Body of pancreas (tissue), 4 donors: Measurements from ENCODE around the gene AGBL4. TPM values are rescaled to one million over a fixed set of nuclear protein-coding genes. Genes with fewer than 3 reads are reported as not detected.
"Not testable (repeated sequence)": the region's sequence is repeated elsewhere in the genome, so short reads cannot be mapped to it uniquely, and the experiment has no call there.

Experiments used
- ATAC-seq: fragments of 150-250 bp; one replicate; pipeline ENCODE4 v1.9.1; 2016
- DNase-seq, 4 donors: peaks; one replicate each; pipeline ENCODE4 v3.0.0-alpha.2; 2019
- H3K27ac ChIP-seq, 4 donors: fragments of 200-600 bp; sonication (generic); 1 replicate in 3 of 4; 2 replicates in 1 of 4; pipeline versions ENCODE4 v1.5.1 to v1.6.1; 2016 to 2019; ENCODE audit warnings: mild to moderate bottlenecking in 1 of 4, mixed read lengths in 1 of 4, moderate library complexity in 1 of 4
- H3K27me3 ChIP-seq, 2 donors: fragments of 200-600 bp; sonication (generic); one replicate each; pipeline ENCODE4 v1.6.0; 2016; ENCODE audit warnings: mild to moderate bottlenecking in 1 of 2
- H3K36me3 ChIP-seq, 2 donors: fragments of 200-600 bp; sonication (generic); replicated peaks in 1 of 2; 2 replicates each; pipeline ENCODE4 v1.5.1; 2016; ENCODE audit warnings: low read depth in 2 of 2; ENCODE audit not compliant: insufficient read depth in 1 of 2
- H3K4me1 ChIP-seq: fragments of 200-600 bp; sonication (generic); one replicate; pipeline ENCODE4 v1.6.0; 2016
- H3K4me3 ChIP-seq, 2 donors: fragments of 200-600 bp; sonication (generic); 1 replicate in 1 of 2; 2 replicates in 1 of 2; pipeline ENCODE4 v1.5.1; 2016 to 2019
- H3K9me3 ChIP-seq, 3 donors: fragments of 200-600 bp; sonication (generic); 1 replicate in 2 of 3; 2 replicates in 1 of 3; pipeline ENCODE4 v1.5.1; 2016
- CTCF ChIP-seq, 7 experiments: fragments of 450-650 bp in 4 of 7; fragments of 200-600 bp in 3 of 7; sonication (generic) in 3 of 7; IDR thresholded peaks; one replicate each; pipeline ENCODE4 v1.5.1; 2016 to 2019; ENCODE audit warnings: antibody characterized with exemption in 7 of 7
- POLR2A ChIP-seq, 3 donors: fragments of 450-650 bp; IDR thresholded peaks; one replicate each; pipeline ENCODE4 v1.6.1; 2016; ENCODE audit warnings: antibody characterized with exemption in 3 of 3, mild to moderate bottlenecking in 2 of 3
- WGBS, 2 donors: methylation state at CpG; one replicate each; pipeline ENCODE4 v1.1.5; 2017; 5-methylcytosine and 5-hydroxymethylcytosine counted together
- intact Hi-C: fragments of 100-400 bp; cut with DNase I; formaldehyde crosslinking; loops from one replicate; pipeline ENCODE4 v1.15.1; 2023
- total RNA-seq, 2 donors: library from RNA; depleted of rRNA; stranded (reverse); fragments of >200 nt; gene quantifications; one replicate each; pipeline ENCODE4 v1.1.0, GENCODE V29; 2016

The AGBL4 gene
- total RNA-seq, 2 donors from 2014 or later = 0.33 to 0.78 TPM

DNA sequence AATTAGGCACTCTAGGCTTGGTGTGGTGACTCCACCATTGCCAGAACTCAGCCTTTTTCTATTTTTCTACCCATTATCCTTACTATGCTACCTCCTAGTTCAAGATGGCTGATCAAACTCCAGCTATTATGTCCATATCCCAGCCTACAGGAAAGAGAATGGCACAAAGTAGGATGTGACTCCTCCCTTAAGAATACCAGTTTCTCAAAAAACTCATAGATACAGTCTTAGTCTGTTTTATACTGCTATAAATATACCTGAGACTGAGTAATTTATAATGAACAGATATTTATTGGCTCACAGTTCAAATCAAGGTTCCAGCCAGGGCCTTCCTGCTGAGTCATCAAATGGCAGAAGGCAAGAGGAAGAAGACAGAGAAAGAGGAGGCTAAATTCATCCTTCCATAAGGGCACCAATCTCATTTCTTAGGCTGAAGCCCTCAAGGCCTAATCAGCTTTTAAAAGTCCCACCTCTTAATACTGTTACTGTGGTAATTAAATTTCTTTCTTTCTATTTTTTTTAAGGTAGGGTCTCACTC is 704.3 kb downstream of the AGBL4 start:
- intact Hi-C loops = no loop called here
- DNase-seq = no peak
- ATAC-seq = no peak
- no peak overlapping the region for H3K4me3 ChIP-seq
- H3K9me3 ChIP-seq = no peaks in the 10 kb centered on the region
- no peaks in the 10 kb centered on the region for H3K36me3 ChIP-seq
- no peaks in the 10 kb centered on the region for H3K27me3 ChIP-seq
- H3K27ac ChIP-seq = no peak overlapping the region
- H3K4me1 ChIP-seq = no peaks in the 10 kb centered on the region
- TF ChIP-seq POLR2A (IDR thresholded peaks at IDR 0.05) (no peak), CTCF (IDR thresholded peaks at IDR 0.05) (no peak)

DNA sequence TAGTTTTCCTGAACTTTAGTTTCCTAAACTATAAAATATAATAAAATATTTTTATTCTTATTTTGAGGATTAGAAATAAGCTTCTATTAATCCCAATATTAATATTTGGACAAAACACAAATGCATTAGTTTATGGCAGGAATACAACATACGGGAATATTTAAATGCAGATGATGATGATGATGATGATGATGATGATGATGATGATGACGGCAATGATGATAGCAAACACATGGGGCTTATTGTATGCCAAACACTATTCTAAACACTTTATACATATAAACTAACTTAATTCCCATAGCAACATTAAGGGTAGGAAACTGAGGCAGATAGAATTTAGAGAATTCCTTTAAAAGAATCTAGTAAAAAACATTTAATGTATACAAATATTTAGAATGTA is 705.5 kb downstream of the AGBL4 start:
- no peaks in the 10 kb centered on the region for H3K9me3 ChIP-seq
- intact Hi-C loops = no loop called here
- no peaks in the 10 kb centered on the region for H3K27me3 ChIP-seq
- TF ChIP-seq CTCF (IDR thresholded peaks at IDR 0.05) (no peak), POLR2A (IDR thresholded peaks at IDR 0.05) (no peak)
- no peak for ATAC-seq
- H3K36me3 ChIP-seq = no peaks in the 10 kb centered on the region
- no peaks in the 10 kb centered on the region for H3K4me1 ChIP-seq
- no peak for DNase-seq
- WGBS, 2 donors = 88 to 90% methylated on average over 2 of the region's 2 CpGs
- H3K4me3 ChIP-seq = no peak overlapping the region
- no peak overlapping the region for H3K27ac ChIP-seq

GRCh38 chr1:49307457-49307856 is 716.3 kb downstream of the AGBL4 start:
- H3K4me3 ChIP-seq = no peak overlapping the region
- no peaks in the 10 kb centered on the region for H3K9me3 ChIP-seq
- no peaks in the 10 kb centered on the region for H3K4me1 ChIP-seq
- intact Hi-C loops = no loop called here
- H3K27ac ChIP-seq = no peak overlapping the region
- no peaks in the 10 kb centered on the region for H3K36me3 ChIP-seq
- TF ChIP-seq POLR2A (IDR thresholded peaks at IDR 0.05) (no peak), CTCF (IDR thresholded peaks at IDR 0.05) (no peak)
- H3K27me3 ChIP-seq = no peaks in the 10 kb centered on the region
- ATAC-seq (no peak), DNase-seq (no peak)

DNA sequence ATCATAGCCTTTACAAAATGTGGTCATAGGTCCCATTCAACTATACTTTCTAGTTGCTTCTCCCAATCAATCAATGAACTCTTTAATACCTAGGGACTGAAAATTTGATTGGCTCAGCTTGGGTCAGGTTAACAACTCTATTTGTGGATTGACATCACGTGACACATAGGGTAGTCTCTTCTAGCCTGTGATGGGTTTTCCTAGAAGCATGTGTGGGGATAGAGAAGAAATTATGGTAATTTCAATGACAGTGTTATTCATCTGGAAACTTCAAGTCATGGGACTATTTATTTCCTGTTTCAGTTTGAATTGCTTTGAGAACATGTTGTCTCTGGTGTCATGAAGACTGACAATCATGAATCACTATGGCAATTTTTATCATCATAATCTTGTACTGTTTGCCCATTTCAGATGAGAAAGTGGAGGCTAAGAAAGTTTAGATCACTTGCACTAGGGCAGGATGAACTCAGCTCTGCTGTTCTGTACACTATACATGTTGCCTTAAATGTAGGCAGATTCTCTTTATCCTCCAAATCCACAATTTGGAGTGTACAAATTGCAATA is 717.2 kb downstream of the AGBL4 start:
- no peak for TF ChIP-seq CTCF (IDR thresholded peaks at IDR 0.05)
- no peak for TF ChIP-seq POLR2A (IDR thresholded peaks at IDR 0.05)
- H3K4me1 ChIP-seq = no peaks in the 10 kb centered on the region
- WGBS, 2 donors = 52 to 62% methylated on average over 1 of the region's 1 CpG
- intact Hi-C loops = no loop called here
- ATAC-seq (no peak), DNase-seq (no peak)
- no peaks in the 10 kb centered on the region for H3K9me3 ChIP-seq
- H3K27ac ChIP-seq = no peak overlapping the region
- H3K36me3 ChIP-seq = no peaks in the 10 kb centered on the region
- no peak overlapping the region for H3K4me3 ChIP-seq
- H3K27me3 ChIP-seq = no peaks in the 10 kb centered on the region

- H3K9me3 ChIP-seq, H3K27ac ChIP-seq, H3K4me1 ChIP-seq, H3K27me3 ChIP-seq, DNase-seq, intact Hi-C loops, H3K36me3 ChIP-seq, H3K4me3 ChIP-seq, ATAC-seq: not testable (repeated sequence)
- 62 to 71% methylated on average over 2 of the region's 2 CpGs for whole genome bisulfite sequencing, 2 donors
These were observed 721.4 kb downstream of the AGBL4 start for GRCh38 chr1:49302400-49302799.
